ENCODE measurements around the gene FAM8A1.

The FAM8A1 gene

DNA sequence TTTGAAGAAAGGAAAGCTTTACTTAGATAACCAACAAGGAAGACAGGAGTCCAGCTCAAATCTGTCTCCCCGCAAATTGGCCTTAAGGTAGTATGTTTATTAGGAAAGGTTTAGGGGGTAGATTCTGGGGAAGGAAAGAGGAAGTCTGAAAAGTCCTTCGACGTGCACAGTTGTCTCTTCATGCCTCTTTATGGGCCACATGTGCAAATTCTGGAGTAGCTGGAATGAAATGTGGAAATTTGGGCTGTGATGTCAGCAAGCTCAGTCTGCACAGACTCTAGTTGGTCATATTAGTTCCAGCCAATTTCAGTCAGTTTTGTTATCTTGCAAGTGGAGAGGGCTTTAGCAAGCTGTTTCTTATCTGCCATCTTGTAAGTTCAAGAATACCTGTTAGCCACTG is 56.5 kb downstream of the FAM8A1 start:
- no peak overlapping the region for H3K4me3 ChIP-seq (ENCODE audit: low read depth, low read length)
- H3K4me2 ChIP-seq (ENCODE audit: low read length) = no peak overlapping the region
- H2AFZ ChIP-seq = no peak overlapping the region
- peaks cover 15% of the 10 kb centered on the region for H3K79me2 ChIP-seq
- H3K9ac ChIP-seq = no peak overlapping the region
- H3K4me1 ChIP-seq = no peaks in the 10 kb centered on the region
- no peaks in the 10 kb centered on the region for H3K9me3 ChIP-seq (ENCODE audit: control insufficient read depth, low read length)
- H3K27ac ChIP-seq = no peak overlapping the region
- TF ChIP-seq, protein P1, sequence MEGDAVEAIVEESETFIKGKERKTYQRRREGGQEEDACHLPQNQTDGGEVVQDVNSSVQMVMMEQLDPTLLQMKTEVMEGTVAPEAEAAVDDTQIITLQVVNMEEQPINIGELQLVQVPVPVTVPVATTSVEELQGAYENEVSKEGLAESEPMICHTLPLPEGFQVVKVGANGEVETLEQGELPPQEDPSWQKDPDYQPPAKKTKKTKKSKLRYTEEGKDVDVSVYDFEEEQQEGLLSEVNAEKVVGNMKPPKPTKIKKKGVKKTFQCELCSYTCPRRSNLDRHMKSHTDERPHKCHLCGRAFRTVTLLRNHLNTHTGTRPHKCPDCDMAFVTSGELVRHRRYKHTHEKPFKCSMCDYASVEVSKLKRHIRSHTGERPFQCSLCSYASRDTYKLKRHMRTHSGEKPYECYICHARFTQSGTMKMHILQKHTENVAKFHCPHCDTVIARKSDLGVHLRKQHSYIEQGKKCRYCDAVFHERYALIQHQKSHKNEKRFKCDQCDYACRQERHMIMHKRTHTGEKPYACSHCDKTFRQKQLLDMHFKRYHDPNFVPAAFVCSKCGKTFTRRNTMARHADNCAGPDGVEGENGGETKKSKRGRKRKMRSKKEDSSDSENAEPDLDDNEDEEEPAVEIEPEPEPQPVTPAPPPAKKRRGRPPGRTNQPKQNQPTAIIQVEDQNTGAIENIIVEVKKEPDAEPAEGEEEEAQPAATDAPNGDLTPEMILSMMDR (IDR thresholded peaks at IDR 0.05) = no peak
- H3K27me3 ChIP-seq (ENCODE audit: control insufficient read depth, insufficient read depth, low read length) = no peaks in the 10 kb centered on the region
- H3K36me3 ChIP-seq (ENCODE audit: control insufficient read depth, insufficient read depth, low read length) = no peaks in the 10 kb centered on the region
